Glutamatergic neuron (in vitro differentiated cells): ENCODE results near the gene CRX. TPM values are rescaled to one million over a fixed set of nuclear protein-coding genes. Genes with fewer than 3 reads are reported as not detected.

Source experiments
- DNase-seq: peaks from one replicate; pipeline ENCODE4 v3.0.0; 2022
- H3K27ac Mint-ChIP-seq: one replicate; pipeline ENCODE4 v1.8.0; 2020; ENCODE audit warnings: mild to moderate bottlenecking, mixed read lengths, inconsistent platforms; ENCODE audit not compliant: unreplicated experiment
- H3K27me3 Mint-ChIP-seq: one replicate; pipeline ENCODE4 v1.8.0; 2020; ENCODE audit warnings: mild to moderate bottlenecking, moderate library complexity, mixed read lengths, inconsistent platforms; ENCODE audit not compliant: unreplicated experiment
- H3K36me3 Mint-ChIP-seq: one replicate; pipeline ENCODE4 v1.8.0; 2020; ENCODE audit warnings: mild to moderate bottlenecking, mixed read lengths, inconsistent platforms; ENCODE audit not compliant: unreplicated experiment
- H3K4me1 Mint-ChIP-seq: one replicate; pipeline ENCODE4 v1.8.0; 2020; ENCODE audit warnings: mild to moderate bottlenecking, low read depth, mixed read lengths, inconsistent platforms; ENCODE audit not compliant: unreplicated experiment
- H3K4me3 Mint-ChIP-seq: one replicate; pipeline ENCODE4 v1.8.0; 2020; ENCODE audit warnings: mild to moderate bottlenecking, mixed read lengths, inconsistent platforms; ENCODE audit not compliant: unreplicated experiment
- H3K9me3 Mint-ChIP-seq: one replicate; pipeline ENCODE4 v1.8.0; 2020; ENCODE audit warnings: mild to moderate bottlenecking, moderate library complexity, mixed read lengths, inconsistent platforms; ENCODE audit not compliant: unreplicated experiment
- CTCF ChIP-seq: fragments of 200-600 bp; sonication (generic); IDR thresholded peaks from one replicate; pipeline ENCODE4 v1.5.0; 2021; ENCODE audit not compliant: partially characterized antibody, unreplicated experiment
- total RNA-seq: library from RNA; stranded (reverse); fragmentation: NEBNext Ultra II Directional; extraction: Animal tissue kit (Norgen Biotek cat#: 25700); gene quantifications from one replicate; pipeline ENCODE4 v1.2.1, GENCODE V29; 2021; ENCODE audit not compliant: unreplicated experiment

The CRX gene
- total RNA-seq, 1 donor from 2014 or later = not detected

- H3K9me3 Mint-ChIP-seq = no peaks in the 10 kb centered on the region
- no peaks in the 10 kb centered on the region for H3K27me3 Mint-ChIP-seq
- no peak overlapping the region for H3K27ac Mint-ChIP-seq
- DNase-seq = no peak
- no peak for TF ChIP-seq CTCF
- H3K4me3 Mint-ChIP-seq = no peak overlapping the region
- no peaks in the 10 kb centered on the region for H3K4me1 Mint-ChIP-seq
- no peaks in the 10 kb centered on the region for H3K36me3 Mint-ChIP-seq
Measured at GRCh38 chr19:47881757-47882156, 60.0 kb downstream of the CRX start.

GRCh38 chr19:47882890-47883289 is 61.2 kb downstream of the CRX start:
- no peak overlapping the region for H3K4me3 Mint-ChIP-seq
- no peak overlapping the region for H3K27ac Mint-ChIP-seq
- no peaks in the 10 kb centered on the region for H3K36me3 Mint-ChIP-seq
- no peak for TF ChIP-seq CTCF
- no peaks in the 10 kb centered on the region for H3K27me3 Mint-ChIP-seq
- H3K9me3 Mint-ChIP-seq = no peaks in the 10 kb centered on the region
- no peak for DNase-seq
- H3K4me1 Mint-ChIP-seq = no peaks in the 10 kb centered on the region

- H3K9me3 Mint-ChIP-seq = no peaks in the 10 kb centered on the region
- TF ChIP-seq CTCF = no peak
- H3K27me3 Mint-ChIP-seq = no peaks in the 10 kb centered on the region
- no peak for DNase-seq
- H3K27ac Mint-ChIP-seq = no peak overlapping the region
- H3K4me3 Mint-ChIP-seq = no peak overlapping the region
- H3K4me1 Mint-ChIP-seq = no peaks in the 10 kb centered on the region
- no peaks in the 10 kb centered on the region for H3K36me3 Mint-ChIP-seq
Measured at GRCh38 chr19:47885067-47885463, 63.3 kb downstream of the CRX start.

- Mint-ChIP-seq H3K4me3 (no peak within 1 kb of the TSS), H3K9me3 (no peaks in the 10 kb centered on the region), H3K36me3 (no peaks in the 10 kb centered on the region), H3K27ac (no peak within 1 kb of the TSS), H3K4me1 (no peaks in the 10 kb centered on the region), H3K27me3 (no peaks in the 10 kb centered on the region)
- no peak for DNase-seq
- no peak for TF ChIP-seq CTCF
Measured at GRCh38 chr19:47886010-47886559, 64.3 kb downstream of the CRX start, which contains the start of gene SULT2A1. Gene SULT2A1 (minus strand): TSS chr19:47886315. CDS start chr19:47886257, 58 bp downstream.

- H3K27me3 Mint-ChIP-seq = no peaks in the 10 kb centered on the region
- no peak for TF ChIP-seq CTCF
- no peak for DNase-seq
Measured at GRCh38 chr19:47890865-47891621, 69.3 kb downstream of the CRX start.

More at GRCh38 chr19:47890865-47891621, 69.3 kb downstream of the CRX start:
- no peaks in the 10 kb centered on the region for H3K36me3 Mint-ChIP-seq
- no peaks in the 10 kb centered on the region for H3K4me1 Mint-ChIP-seq
- no peak overlapping the region for H3K4me3 Mint-ChIP-seq
- H3K9me3 Mint-ChIP-seq = peaks cover 2% of the 10 kb centered on the region
- H3K27ac Mint-ChIP-seq = no peak overlapping the region
